ENCODE measurements around the gene HIP1R.

Gene HIP1R

DNA sequence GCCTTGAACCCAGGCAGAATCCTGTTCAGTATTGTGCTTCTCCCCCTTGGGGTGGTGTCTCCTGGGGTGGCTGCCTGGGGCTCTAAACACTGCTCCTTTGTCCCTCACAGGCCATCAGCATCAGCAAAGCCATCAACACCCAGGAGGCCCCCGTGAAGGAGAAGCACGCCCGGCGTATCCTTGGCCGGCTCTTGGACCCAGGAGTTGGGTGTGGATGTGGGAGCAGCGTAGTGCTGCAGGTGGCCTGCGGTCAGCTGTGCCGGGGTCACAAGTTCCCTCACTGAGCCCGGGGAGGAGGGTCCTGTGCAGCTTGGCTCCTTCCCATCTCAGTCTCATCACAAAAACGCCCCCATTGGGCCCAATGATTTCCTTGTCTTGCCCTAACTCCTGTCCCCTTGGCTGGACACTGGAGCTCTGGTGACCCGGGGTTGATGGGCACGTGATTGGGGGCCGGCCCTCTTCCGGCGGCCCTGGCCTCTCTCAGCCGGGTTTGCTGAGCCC lies 12.7 kb downstream of the HIP1R start:
- DNase-seq, result no peak

DNA sequence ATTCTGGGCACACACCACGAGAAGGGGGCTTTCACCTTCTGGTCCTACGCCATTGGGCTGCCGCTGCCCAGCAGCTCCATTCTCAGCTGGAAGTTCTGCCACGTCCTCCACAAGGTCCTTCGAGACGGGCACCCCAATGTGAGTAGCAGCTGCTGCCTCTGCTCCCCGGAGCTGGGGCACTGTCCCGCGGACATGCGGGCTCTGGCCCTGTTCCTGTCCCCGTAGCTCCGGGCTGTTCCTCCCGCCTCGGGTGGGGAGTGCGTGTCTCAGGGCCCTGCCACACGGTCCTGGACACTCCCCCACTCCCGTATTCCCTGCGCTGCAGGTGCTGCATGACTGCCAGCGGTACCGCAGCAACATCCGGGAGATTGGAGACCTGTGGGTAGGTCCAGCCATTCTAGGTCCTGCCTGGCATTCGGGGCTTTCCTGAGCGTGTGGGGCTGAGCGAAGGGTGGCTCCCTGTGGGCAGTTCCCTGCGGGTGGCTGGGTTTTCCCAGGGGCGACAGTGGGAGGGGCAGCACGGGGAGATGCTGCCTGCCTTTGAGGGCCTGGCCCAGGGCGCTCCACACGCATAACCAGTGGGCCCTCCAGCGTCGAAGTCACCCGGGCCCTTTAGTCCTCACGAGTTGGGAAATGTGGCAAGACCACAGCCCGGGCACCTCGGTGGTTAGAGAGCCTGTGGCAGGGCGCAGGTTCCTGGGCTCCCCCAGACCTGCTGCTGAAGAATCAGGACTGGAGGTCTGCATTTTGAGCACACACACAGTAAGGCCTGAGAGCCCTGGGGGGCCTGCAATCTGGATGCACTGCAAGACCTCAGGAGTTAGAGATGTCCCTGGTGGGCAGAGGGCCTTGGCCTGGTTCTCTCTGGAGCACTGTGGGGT lies 13.5 kb downstream of the HIP1R start:
- no peak for DNase-seq

DNA sequence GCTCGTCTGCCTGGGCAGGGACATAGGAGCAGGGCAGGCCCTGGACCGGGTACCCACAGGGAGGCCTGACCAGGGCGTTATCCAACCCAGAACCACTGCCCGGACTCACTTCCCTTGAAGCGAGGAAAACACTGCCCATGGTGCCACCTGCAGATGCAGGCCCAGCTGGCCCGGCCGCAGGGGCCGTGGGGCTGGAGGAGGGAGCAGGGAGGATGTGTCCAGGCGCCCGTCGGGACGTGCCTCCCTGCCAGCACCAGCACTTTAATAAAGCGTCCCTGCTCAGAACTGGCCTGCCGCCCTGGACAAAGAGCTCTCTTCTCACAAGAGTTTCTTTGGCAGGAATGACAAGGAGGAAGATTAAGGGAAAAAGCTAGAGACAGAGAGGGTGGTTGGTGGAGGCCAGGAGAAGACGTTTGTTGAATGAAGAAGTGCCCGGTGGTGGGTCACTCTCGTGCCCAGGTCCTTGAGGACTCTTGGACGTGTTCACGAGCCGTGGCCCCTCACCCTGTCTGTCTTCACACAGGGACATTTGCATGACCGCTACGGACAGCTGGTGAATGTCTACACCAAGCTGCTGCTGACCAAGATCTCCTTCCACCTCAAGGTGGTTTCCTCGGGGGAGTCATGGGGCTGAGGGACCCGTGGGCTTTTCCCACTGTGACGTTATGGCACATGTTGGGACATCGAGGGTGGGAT lies 14.2 kb downstream of the HIP1R start:
- no peak for DNase-seq

DNA sequence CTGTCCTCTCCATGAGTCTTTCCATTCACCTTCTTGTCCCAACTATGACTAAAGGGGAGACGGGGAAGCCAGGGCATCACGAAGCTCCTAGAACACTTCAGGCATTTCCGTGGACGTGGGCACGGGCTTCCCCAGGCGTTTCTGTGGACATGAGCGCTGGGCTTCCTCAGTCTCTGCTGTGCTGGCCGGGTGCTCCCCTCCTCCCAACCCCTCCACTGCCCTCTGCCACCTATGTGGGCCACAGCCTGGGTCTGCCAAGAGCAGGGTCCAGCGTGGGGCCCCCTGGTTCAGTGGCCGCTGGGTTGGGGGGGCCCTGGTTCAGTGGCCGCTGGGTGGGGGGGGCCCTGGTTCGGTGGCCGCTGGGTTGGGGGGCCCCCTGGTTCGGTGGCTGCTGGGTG lies 14.8 kb downstream of the HIP1R start:
- no peak for DNase-seq

DNA sequence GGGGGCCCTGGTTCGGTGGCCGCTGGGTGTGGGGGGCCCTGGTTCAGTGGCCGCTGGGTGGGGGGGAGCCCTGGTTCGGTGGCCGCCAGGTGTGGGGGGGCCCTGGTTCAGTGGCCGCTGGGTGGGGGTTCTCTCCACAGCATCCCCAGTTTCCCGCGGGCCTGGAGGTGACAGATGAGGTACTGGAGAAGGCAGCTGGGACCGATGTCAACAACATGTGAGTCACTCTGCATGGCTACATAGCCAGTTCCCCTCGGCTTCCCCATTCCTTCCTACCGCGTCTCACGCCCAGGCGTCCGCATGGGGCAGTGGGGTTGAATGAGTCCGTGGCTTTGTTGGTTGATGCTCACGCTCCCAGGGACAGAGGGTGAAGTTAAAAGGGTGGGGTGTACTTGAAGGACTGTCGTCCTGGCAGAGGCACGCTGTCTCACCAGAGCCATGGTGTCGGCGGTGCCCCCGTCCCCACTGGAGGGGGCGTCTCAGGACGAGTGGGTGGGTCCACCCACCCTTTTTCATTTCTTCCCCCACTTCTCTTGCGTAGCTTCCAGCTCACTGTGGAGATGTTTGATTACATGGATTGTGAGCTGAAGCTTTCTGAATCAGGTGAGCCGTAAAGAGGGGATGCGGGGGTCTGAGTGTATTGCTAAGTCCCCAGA lies 15.6 kb downstream of the HIP1R start:
- no peak for DNase-seq

DNA sequence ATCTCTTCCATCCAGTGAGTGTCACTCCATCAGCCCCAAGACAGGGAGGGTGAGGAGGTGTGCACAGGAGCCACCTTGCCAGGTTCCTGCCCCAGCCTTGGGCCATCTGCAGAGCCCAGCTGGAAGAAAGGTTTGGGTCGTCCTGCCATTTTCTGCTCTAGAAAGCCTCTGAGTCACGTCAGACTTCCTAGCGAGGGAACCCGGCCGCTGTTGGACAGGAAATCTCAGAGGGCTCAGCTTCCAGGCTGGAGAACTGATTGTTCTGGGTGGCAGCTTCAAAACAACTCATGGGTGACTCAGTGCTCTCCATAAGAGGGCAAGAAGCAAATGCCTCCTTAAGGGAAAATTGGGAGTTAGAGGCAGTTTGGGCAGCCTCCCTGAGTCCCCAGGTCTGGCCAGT lies 16.6 kb downstream of the HIP1R start:
- DNase-seq, result no peak

DNA sequence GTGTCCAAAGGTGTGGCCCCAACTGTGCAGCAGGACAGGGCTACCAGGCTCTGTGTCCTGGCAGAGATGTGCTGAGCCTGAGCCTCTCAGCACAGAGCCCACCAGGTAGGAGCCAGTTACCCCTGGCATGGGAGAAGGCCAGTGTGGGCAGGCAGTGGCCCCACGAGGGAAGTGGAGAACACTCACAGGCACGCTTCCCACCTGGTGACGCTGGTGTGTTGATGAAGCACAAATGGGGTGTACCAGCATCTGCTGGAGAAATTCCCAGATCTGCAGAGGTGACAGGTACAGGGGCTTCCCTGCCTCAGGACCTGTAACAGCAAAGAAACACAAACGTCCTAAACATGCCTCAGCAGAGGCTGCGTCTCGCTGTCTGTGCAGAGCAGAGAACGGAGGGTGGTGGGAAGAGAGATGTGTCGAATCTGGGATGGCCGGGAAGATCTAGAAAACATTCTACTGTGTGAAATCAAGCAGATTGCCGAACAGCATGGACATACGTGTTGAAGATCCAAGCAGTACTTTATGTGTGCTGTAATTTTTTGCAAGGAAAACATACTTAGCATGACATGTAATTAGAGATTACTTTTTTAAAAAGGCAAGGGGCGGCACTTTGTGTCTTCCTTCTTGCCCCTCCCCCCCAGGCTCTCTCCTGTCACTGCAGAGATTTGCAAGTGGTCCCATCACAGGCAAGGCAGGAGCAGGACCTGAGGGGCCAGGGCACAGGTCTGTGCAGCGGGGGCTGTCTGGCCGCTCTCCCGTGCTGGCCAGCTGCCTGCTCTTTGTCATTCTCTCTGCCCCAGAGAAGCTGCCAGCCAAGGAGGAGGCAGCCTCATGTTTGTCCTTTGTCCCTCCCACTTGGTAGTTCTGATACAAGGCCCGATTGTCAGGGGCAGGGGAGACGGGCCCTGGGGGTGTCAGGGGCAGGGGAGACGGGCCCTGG lies 17.3 kb downstream of the HIP1R start:
- DNase-seq, result no peak

DNA sequence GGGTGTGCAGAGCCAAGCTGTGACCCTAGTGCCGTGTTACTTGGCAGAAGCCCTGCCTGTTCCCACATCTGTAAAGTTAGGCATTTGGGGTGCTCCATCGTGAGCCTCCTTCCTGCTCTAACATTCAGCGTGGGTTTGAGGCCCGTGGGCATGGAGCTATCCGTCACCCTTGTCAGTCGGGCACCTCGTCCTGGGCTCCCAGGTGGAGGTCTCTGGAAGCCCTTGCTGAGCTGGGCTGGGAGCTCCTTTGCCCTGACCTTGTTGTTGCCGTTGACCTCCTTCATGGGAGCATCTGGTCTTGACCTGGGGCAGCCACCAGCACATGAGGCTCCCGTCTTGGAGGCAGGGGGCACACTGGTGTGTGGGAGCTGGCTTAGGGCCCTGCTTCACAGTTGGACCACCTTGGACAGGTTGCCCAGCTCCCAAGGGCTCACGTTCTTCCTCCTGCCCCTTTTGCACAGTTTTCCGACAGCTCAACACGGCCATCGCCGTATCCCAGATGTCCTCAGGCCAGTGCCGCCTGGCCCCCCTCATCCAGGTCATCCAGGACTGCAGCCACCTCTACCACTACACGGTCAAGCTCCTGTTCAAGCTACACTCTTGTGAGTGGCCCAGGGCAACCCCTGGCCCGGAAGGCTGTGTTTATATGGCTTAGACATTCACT lies 18.5 kb downstream of the HIP1R start:
- DNase-seq, result no peak

DNA sequence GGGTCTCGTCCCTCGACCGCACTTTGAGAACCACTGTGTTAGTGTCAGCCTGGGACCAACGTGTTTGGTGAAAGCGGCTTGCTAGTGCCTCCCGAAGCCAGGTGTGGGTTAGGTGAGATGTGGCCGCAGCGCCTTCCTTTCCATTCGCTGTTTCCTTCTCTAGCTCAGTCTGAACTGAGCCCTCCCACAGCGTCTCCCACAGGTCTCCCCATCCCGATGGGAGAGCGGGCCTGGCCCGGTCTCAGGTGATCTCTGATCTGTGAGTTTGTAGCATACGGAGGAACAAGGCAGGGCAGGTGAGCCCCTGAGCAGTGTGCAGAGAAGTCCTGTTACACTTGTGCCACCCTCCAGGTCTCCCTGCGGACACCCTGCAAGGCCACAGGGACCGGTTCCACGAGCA lies 19.3 kb downstream of the HIP1R start:
- no peak for DNase-seq

DNA sequence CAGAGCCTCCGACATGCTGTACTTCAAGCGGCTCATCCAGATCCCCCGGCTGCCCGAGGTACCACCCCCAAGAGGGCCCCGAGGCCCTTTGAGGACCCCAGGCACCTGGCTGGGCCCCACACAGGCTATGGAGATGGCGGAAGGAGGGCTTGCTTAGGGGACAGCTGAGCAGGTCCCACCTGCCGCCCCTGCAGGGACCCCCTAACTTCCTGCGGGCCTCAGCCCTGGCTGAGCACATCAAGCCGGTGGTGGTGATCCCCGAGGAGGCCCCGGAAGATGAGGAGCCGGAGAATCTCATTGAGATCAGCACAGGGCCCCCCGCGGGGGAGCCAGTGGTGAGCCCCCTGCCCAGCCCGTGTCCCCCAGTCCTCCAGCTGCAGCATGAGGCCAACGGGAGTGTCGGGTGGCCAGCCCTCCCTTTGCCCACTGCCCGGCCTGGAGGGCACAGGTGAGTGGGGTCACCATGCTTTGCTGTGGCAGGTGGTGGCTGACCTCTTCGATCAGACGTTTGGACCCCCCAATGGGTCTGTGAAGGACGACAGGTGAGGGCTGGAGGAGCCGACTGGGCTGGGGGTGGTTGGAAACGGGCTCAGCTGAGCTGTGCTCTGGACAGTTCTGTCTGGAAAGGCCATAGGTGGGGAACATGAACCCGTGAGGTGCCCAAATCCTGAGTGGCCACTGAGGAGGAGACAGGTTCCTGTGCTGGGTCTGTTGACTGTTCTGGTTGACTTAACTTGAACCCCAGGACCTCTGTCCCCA lies 20.0 kb downstream of the HIP1R start:
- DNase-seq, result no peak

DNA sequence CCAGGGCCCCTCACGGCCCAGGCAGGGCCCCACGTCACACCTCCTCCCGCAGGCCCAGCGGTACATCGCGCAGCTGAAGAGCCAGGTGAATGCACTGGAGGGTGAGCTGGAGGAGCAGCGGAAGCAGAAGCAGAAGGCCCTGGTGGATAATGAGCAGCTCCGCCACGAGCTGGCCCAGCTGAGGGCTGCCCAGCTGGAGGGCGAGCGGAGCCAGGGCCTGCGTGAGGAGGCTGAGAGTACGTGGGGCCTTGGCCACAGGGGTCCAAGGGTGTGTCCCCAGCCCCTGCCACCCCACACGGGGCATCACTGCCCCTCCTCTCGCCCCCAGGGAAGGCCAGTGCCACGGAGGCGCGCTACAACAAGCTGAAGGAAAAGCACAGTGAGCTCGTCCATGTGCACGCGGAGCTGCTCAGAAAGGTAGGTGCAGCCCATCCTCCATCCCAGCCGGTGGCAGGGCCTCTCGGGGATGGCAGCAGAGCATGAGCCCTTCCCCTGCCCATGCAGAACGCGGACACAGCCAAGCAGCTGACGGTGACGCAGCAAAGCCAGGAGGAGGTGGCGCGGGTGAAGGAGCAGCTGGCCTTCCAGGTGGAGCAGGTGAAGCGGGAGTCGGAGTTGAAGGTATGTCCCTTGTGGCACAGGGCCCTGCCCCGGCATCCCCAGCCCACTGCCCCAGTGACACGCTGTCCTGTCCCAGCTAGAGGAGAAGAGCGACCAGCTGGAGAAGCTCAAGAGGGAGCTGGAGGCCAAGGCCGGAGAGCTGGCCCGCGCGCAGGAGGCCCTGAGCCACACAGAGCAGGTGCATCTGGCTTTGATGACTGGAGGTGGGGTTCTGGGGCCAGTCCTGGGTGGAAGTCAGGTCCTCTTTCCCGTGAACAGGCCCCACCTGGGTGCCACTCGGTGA lies 20.9 kb downstream of the HIP1R start:
- no peak for DNase-seq

DNA sequence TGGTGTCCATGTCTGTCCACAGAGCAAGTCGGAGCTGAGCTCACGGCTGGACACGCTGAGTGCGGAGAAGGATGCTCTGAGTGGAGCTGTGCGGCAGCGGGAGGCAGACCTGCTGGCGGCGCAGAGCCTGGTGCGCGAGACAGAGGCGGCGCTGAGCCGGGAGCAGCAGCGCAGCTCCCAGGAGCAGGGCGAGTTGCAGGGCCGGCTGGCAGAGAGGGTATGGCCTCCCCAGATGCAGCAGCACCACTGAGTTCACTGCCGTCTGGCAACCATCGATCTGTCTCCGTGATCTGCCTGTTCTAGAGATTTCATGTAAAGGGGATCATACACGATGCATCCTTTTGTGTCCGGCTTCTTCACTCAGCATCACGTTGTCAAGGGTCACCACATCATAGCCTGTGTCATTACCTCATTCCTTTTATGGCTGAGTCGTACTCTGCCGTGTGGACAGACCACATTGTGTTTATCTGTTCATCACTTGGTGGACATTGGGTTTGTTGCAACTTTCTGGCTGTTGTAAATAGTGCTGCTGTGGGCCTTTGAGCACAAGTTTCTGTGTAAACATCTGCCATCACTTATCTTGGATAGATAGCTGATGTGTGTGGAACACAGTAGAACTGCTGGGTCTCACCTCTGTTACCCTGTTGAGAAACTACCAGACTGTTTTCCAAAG lies 21.9 kb downstream of the HIP1R start:
- no peak for DNase-seq

DNA sequence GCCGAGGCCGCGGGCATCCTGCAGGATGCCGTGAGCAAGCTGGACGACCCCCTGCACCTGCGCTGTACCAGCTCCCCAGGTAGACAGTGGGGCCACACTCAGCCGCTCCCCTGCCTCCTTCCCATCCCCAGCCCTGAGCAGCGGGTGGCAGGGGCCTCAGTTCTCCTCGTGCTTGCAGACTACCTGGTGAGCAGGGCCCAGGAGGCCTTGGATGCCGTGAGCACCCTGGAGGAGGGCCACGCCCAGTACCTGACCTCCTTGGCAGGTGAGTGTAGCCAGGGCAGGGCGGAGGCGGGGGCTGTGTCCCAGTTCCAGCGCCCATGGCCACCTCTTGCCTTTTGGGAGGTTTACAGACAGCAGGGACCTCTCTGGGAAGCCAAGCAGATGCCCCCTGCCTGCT lies 22.9 kb downstream of the HIP1R start:
- no peak for DNase-seq

DNA sequence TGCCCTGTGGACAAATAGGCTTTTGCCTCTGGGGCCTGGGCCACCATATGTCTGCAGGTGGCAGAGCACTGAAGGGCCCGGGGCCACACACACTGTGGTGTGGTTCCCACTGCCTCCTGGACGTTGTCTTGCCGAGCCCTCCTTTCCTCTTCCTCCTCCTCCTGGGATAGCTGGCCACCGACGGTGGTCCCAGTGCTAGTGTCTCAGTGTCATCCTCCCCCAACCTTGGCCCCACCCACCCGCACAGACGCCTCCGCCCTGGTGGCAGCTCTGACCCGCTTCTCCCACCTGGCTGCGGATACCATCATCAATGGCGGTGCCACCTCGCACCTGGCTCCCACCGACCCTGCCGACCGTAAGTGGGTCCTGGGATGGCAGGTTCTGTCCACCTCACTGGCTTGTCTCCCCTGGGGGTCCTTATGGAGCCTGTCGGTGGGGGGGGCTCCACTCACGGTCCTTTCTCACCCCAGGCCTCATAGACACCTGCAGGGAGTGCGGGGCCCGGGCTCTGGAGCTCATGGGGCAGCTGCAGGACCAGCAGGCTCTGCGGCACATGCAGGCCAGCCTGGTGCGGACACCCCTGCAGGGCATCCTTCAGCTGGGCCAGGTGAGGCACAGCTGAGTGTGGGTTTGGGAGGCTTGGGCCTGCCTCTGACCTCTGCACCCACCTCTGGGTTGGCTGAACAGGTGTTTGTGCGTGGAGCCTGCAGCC lies 23.5 kb downstream of the HIP1R start:
- DNase-seq, result no peak

DNA sequence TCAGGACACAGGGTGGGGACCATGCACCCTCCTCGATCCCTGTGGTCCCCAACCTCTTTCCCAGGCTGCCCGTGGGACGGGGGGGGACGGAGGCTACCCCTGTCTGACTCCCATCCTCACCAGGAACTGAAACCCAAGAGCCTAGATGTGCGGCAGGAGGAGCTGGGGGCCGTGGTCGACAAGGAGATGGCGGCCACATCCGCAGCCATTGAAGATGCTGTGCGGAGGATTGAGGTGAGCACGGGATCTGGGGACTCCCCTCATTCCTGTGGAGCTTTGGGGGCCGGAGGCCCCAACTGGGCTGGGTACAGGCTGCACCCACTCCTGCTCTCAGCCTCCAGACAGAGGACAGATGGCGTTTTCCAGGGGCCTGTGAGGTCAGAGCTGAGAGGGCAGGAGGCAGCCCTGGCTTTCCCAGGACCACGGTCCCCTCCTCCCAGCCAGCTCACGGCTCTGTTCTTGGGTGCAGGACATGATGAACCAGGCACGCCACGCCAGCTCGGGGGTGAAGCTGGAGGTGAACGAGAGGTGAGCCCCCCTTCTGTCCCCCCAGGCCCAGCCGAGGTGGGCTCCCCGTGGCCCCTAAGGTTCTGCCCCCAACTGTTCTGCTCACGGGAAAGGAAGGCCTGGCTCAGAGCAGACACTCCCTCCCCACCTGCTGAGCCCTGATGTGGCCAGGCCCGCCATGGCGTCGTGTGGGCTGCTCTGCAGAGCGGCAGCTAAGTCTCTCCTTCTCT lies 24.2 kb downstream of the HIP1R start:
- DNase-seq, result no peak

DNA sequence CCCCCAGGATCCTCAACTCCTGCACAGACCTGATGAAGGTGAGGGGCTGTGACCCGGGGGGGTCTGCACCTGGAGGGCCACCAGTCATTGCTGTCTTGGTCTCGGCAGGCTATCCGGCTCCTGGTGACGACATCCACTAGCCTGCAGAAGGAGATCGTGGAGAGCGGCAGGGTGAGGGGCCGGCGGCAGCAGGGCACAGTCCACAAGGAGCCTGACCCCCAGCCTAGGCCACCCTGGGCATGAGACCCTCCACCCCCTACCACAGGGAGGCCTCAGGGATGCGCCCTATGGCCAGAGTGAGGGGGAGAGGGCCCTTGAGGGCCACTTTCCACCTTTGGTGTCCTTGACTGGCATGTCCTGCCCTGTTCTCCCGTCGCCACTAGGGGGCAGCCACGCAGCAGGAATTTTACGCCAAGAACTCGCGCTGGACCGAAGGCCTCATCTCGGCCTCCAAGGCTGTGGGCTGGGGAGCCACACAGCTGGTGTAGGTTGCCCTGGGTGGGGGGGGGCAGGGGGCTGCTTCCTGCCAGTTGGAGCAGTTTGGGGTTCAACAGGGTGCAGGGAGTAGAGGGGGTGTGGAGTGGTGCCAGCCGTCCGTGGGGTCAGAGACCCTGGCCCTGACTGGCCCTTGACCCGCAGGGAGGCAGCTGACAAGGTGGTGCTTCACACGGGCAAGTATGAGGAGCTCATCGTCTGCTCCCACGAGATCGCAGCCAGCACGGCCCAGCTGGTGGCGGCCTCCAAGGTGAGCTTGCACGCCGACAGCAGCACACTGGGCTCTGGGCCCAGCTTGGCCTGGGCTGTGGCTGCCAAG lies 25.0 kb downstream of the HIP1R start:
- no peak for DNase-seq

Measured in T1000 (cell line).